Measurements from ENCODE around the gene RPS29. TPM values are rescaled to one million over a fixed set of nuclear protein-coding genes. Genes with fewer than 3 reads are reported as not detected.

The RPS29 gene
- total and polyA plus RNA-seq, 9 of the 15 experiments (the other 6 are each of a cell fraction or from before 2014, with no cell fraction given), result 1,545 to 5,012 (median 2,448) TPM

- TF ChIP-seq RBFOX2 (IDR thresholded peaks at IDR 0.05; ENCODE audit: low read depth, low read length) (peak; percentile 10; the same call in 1 of the 2 replicates), RBM22 (IDR thresholded peaks at IDR 0.05; ENCODE audit: low read depth, low read length, poor library complexity, severe bottlenecking) (peak; percentile 12), CCNT2 (IDR thresholded peaks at IDR 0.05; ENCODE audit: borderline replicate concordance, extremely low read depth, insufficient read length, low read depth, low read length) (peak; percentile 13), ETV5 (CRISPR knock-in tag; IDR thresholded peaks at IDR 0.05; ENCODE audit: low read depth) (0 out of 2 replicates have a peak, but pooled peaks have one; percentile 19), RNF2 (IDR thresholded peaks at IDR 0.05) (peak; percentile 22; the same call in 1 of the 2 replicates), MYNN (IDR thresholded peaks at IDR 0.05) (no peak), MYNN (CRISPR knock-in tag; IDR thresholded peaks at IDR 0.05) (no peak), CHD1 (IDR thresholded peaks at IDR 0.05; ENCODE audit: low read length) (peak; percentile 32), ZZZ3 (IDR thresholded peaks at IDR 0.05) (no peak), FIP1L1 (IDR thresholded peaks at IDR 0.05; ENCODE audit: low read depth, low read length, poor library complexity, severe bottlenecking) (peak; percentile 9), HMGN3 (IDR thresholded peaks at IDR 0.05; ENCODE audit: borderline replicate concordance, extremely low read depth, insufficient read length, low read depth, low read length) (peak; percentile 40)
Observed at GRCh38 chr14:49621114-49621881, 35.1 kb upstream of the RPS29 start (continued).
